K562 (cell line): Measurements from ENCODE around the gene ZBTB8B. TPM values are rescaled to one million over a fixed set of nuclear protein-coding genes. Genes with fewer than 3 reads are reported as not detected.

Source experiments
- ATAC-seq: fragments of 200-7000 bp; cut with Tn5 transposase; 3 replicates; pipeline ENCODE4 v1.9.1; 2020; ENCODE audit warnings: moderate library complexity
- BruUV-seq: library from RNA; stranded (reverse); fragments of 400-500 nt; replicated peaks from 2 replicates; lab custom pipeline; 2021; lab: Mats Ljungman, UMichigan
- CTCF ChIA-PET: fragments of 300-600 bp; formaldehyde crosslinking; extraction: SDS; loops from one replicate; lab custom pipeline; 2021; ENCODE audit warnings: low intra/inter-chr PET ratio; lab: Yijun Ruan, JAX
- POLR2A ChIA-PET: fragments of 300-600, 350-650 bp; sonication (Branson Sonifier 250); formaldehyde crosslinking; extraction: SDS; loops from one replicate; lab custom pipeline; 2021; ENCODE audit warnings: antibody characterized with exemption, inconsistent platforms; lab: Yijun Ruan, JAX
- DNase-seq, 4 experiments: peaks; one replicate each; pipeline versions ENCODE4 v3.0.0 to v3.0.0-alpha.2; 2011 to 2018; ENCODE audit warnings: low spot score in 3 of 4, mixed read lengths in 3 of 4; ENCODE audit errors: extremely low read depth in 1 of 4
- FAIRE-seq: peaks from 2 replicates; lab custom pipeline; 2011; peaks lifted over from hg19 to GRCh38; lab: Jason Lieb, UNC
- H2AFZ ChIP-seq: 2 replicates; pipeline ENCODE4 v1.6.0; 2011; ENCODE audit warnings: low read depth, low read length, control low read depth, inconsistent platforms
- H3K27ac ChIP-seq: fragments of 200-600 bp; 3 replicates; pipeline ENCODE4 v1.8.0; 2011; ENCODE audit warnings: low read depth, mild to moderate bottlenecking, control low read depth, inconsistent platforms, low read length, moderate library complexity, mixed read lengths; ENCODE audit errors: extremely low read depth
- H3K27me3 ChIP-seq, 2 experiments: fragments of 300-600 bp in 1 of 2; 2 replicates in 1 of 2; 3 replicates in 1 of 2; pipeline versions ENCODE4 v1.6.0 to v1.8.0; 2011; ENCODE audit warnings: inconsistent platforms in 2 of 2, low read length in 2 of 2, mild to moderate bottlenecking in 1 of 2, mixed read lengths in 1 of 2, moderate library complexity in 1 of 2; ENCODE audit not compliant: control insufficient read depth in 2 of 2, insufficient read depth in 2 of 2
- H3K36me3 ChIP-seq: fragments of 300-600 bp; 3 replicates; pipeline ENCODE4 v1.8.0; 2011; ENCODE audit warnings: mild to moderate bottlenecking, low read length, inconsistent platforms; ENCODE audit not compliant: control insufficient read depth, insufficient read depth
- H3K4me1 ChIP-seq, 2 experiments: fragments of 200-600 bp in 1 of 2; replicated peaks in 1 of 2; 2 replicates in 1 of 2; 3 replicates in 1 of 2; pipeline versions ENCODE4 v1.5.1 to v1.8.0; 2011; ENCODE audit warnings: inconsistent platforms in 2 of 2, low read length in 2 of 2, mild to moderate bottlenecking in 1 of 2, mixed read lengths in 1 of 2, moderate library complexity in 1 of 2; ENCODE audit not compliant: control insufficient read depth in 2 of 2, insufficient read depth in 2 of 2
- H3K4me2 ChIP-seq: 2 replicates; pipeline ENCODE4 v1.6.1; 2011; ENCODE audit warnings: low read length, control low read depth, inconsistent platforms, mixed read lengths; ENCODE audit not compliant: insufficient read depth
- H3K4me3 ChIP-seq: fragments of 200-600 bp; sonication (generic), shearing (Covaris generic); 2 replicates; pipeline ENCODE4 v1.5.1; 2016; ENCODE audit warnings: control low read depth, inconsistent platforms
- H3K79me2 ChIP-seq: fragments of 200-600 bp; 3 replicates; pipeline ENCODE4 v1.8.0; 2011; ENCODE audit warnings: low read length, inconsistent platforms; ENCODE audit not compliant: control insufficient read depth, insufficient read depth
- H3K9ac ChIP-seq, 2 experiments: 2 replicates each; pipeline versions ENCODE4 v1.6.0 to v1.6.1; 2011; ENCODE audit warnings: low read depth in 2 of 2, low read length in 2 of 2, control low read depth in 1 of 2, inconsistent platforms in 1 of 2, mild to moderate bottlenecking in 1 of 2, mixed read lengths in 1 of 2; ENCODE audit not compliant: insufficient read depth in 1 of 2
- H3K9me1 ChIP-seq: one replicate; pipeline ENCODE4 v1.6.0; 2011; ENCODE audit warnings: inconsistent platforms, mild to moderate bottlenecking, low read length, moderate library complexity; ENCODE audit not compliant: control insufficient read depth, insufficient read depth
- H3K9me3 ChIP-seq: replicated peaks from 2 replicates; pipeline ENCODE4 v1.5.1; 2011; ENCODE audit warnings: low read depth, low read length, inconsistent platforms; ENCODE audit not compliant: control insufficient read depth, insufficient read depth
- H4K20me1 ChIP-seq: replicated peaks from 2 replicates; pipeline ENCODE4 v1.6.1; 2011; ENCODE audit warnings: low read length, inconsistent platforms, mixed read lengths; ENCODE audit not compliant: control insufficient read depth, insufficient read depth
- CCNT2 ChIP-seq: IDR thresholded peaks from 2 replicates; pipeline ENCODE4 v1.6.1; 2011; ENCODE audit warnings: borderline replicate concordance, low read depth, mild to moderate bottlenecking, moderate library complexity, mixed read lengths, low read length; ENCODE audit not compliant: insufficient read length; ENCODE audit errors: extremely low read depth
- EZH2 ChIP-seq: IDR thresholded peaks from 2 replicates; pipeline ENCODE4 v1.6.1; 2012; ENCODE audit warnings: low read depth, mild to moderate bottlenecking, inconsistent platforms, low read length, borderline replicate concordance
- GABPB1 ChIP-seq: sonication (generic); formaldehyde crosslinking; IDR thresholded peaks from 2 replicates; pipeline ENCODE4 v1.8.0; 2022; ENCODE audit warnings: mild to moderate bottlenecking, missing genetic modification reagents
- L3MBTL2 ChIP-seq: fragments of 450-650 bp; IDR thresholded peaks from 2 replicates; pipeline ENCODE4 v1.6.1; 2016; ENCODE audit warnings: mild to moderate bottlenecking, moderate library complexity
- PHF20 ChIP-seq: fragments of 450-650 bp; IDR thresholded peaks from 2 replicates; pipeline ENCODE4 v1.6.1; 2018; ENCODE audit not compliant: partially characterized antibody
- ZEB2 ChIP-seq: fragments of 450-650 bp; IDR thresholded peaks from 2 replicates; pipeline ENCODE4 v1.6.1; 2016
- WGBS: fragments of 100-300 bp; shearing (Covaris generic); methylation state at CpG from one replicate; pipeline ENCODE4 v1.1.6; 2016; ENCODE audit warnings: low coverage, mixed read lengths; ENCODE audit not compliant: insufficient coverage; ENCODE audit errors: missing lambda C conversion rate; 5-methylcytosine and 5-hydroxymethylcytosine counted together
- in situ Hi-C: fragments of 300-500 bp; cut with MboI; formaldehyde crosslinking; loops from 4 replicates; pipeline ENCODE4 v1.15.0; 2018; ENCODE audit warnings: inconsistent platforms, mixed read lengths
- intact Hi-C: fragments of 100-400 bp; cut with micrococcal nuclease; formaldehyde crosslinking; loops from 2 replicates; pipeline ENCODE4 v1.14.2; 2022
- polyA plus RNA-seq, 8 experiments: library from polyadenylated mRNA; depleted of rRNA in 4 of 8; stranded (reverse) in 5 of 8; unstranded in 3 of 8; fragments of >200 nt; fragmentation: Nextera tagmentation in 2 of 8; fragmentation: Illumina TruSeq in 1 of 8; extraction: Ambion mirVana in 2 of 8; extraction: Trizol in 1 of 8; gene quantifications; 2 replicates each; pipeline versions ENCODE4 v1.2.1 to v1.2.3, GENCODE V29; 2011 to 2014; ENCODE audit warnings: inconsistent platforms in 1 of 8, missing spikeins in 1 of 8
- total RNA-seq, 7 experiments: library from RNA; depleted of rRNA in 6 of 7; stranded (reverse); fragments of >200 nt in 6 of 7; fragmentation: Illumina TruSeq in 2 of 7; extraction: Trizol in 2 of 7; gene quantifications; 2 replicates each; pipeline versions ENCODE4 v1.2.1 to v1.2.3, GENCODE V29; 2011 to 2021; ENCODE audit warnings: low replicate concordance in 1 of 7

The ZBTB8B gene
- total and polyA plus RNA-seq, 9 of the 15 experiments (the other 6 are each of a cell fraction or from before 2014, with no cell fraction given), result not detected

DNA sequence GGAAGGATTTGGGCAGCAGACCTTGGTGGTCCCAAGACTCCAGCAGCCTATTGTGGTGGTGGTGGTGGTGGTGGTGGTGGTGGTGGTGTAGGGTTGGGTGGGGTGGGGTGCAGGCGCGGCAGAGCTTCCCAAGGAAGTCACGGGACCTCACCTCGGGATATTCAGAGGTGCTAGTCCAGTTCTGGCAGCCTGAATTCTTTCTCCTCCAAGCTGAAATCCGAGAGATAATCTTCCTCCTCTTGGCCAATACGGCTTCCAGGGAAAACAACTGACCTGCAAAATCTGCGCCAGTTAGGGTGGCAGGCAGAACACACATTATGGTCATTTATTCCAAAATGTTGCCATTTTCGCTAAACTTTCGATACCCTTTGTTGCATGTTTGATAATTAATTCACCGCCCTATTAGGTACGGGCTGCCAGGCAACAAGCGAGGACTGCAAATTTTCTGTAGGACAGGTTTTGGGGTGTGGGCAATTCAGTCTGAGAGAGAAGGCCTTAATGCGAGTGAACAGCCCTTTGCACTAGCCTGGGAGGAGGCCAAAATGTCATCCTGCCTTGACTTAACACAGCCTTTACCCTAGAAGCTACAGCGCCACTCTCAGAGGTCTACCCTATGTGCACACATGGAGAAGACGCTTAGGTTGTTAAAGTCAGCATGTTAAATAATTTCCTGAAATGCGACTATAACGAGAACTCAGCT lies 37.5 kb upstream of the ZBTB8B start:
- ATAC-seq, result no peak
- CTCF ChIA-PET, result no interaction called here
- Histone ChIP-seq H3K9me1 (no peaks in the 10 kb centered on the region), H3K9ac (no peak overlapping the region), H3K4me3 (no peak overlapping the region), H3K79me2 (no peaks in the 10 kb centered on the region), H3K27ac (no peak overlapping the region), H3K9me3 (no peaks in the 10 kb centered on the region), H4K20me1 (no peaks in the 10 kb centered on the region), H3K4me1 (peaks cover 0 to 5% of the 10 kb centered on the region in 2 experiments; a peak in 1 of 5 replicates), H3K4me2 (no peak overlapping the region), H3K27me3 (peaks cover 59 to 63% of the 10 kb centered on the region in 2 experiments), H2AFZ (no peak overlapping the region), H3K36me3 (no peaks in the 10 kb centered on the region)
- POLR2A ChIA-PET, result no interaction called here
- 19% methylated on average over 17 of the region's 17 CpGs for WGBS
- no peak for FAIRE-seq
- DNase-seq, result no peak
- in situ Hi-C loops, result no loop called here
- intact Hi-C loops, result no loop called here
- TF ChIP-seq GABPB1 (CRISPR knock-in tag) (no peak), ZEB2 (no peak), CCNT2 (no peak), PHF20 (no peak), EZH2 (peak; percentile 91; the same call in 1 of the 2 replicates), L3MBTL2 (no peak)
- BruUV-seq, result no TSS peak
